C4-2B (cell line): ENCODE data around the gene RAB15.

Experiments used
- H3K27ac ChIP-seq: fragments of 450-650 bp; 2 replicates; pipeline ENCODE4 v1.5.1; 2017
- CTCF ChIP-seq: fragments of 450-650 bp; conservative IDR thresholded peaks from 2 replicates; pipeline ENCODE4 v1.5.1; 2017; ENCODE audit warnings: mild to moderate bottlenecking
- ZFX ChIP-seq: fragments of 450-650 bp; IDR thresholded peaks from 2 replicates; pipeline ENCODE4 v1.6.1; 2017

RAB15 gene

GRCh38 chr14:64990939-64991338 is 18.8 kb upstream of the RAB15 start:
- no peak overlapping the region for H3K27ac ChIP-seq
- TF ChIP-seq CTCF: no peak
- no peak for TF ChIP-seq ZFX

GRCh38 chr14:64990296-64990695 is 18.2 kb upstream of the RAB15 start:
- TF ChIP-seq CTCF (no peak), ZFX (no peak)
- no peak overlapping the region for H3K27ac ChIP-seq

GRCh38 chr14:64987438-64987767 is 15.3 kb upstream of the RAB15 start:
- TF ChIP-seq ZFX (no peak), CTCF (no peak)
- peak overlapping the region; percentile 95 for H3K27ac ChIP-seq

GRCh38 chr14:64986648-64987437 is 14.7 kb upstream of the RAB15 start, which contains the start of gene FNTB:
TSS of gene FNTB (plus strand) at chr14:64986895. CDS start at chr14:64986954, 59 bp downstream.
- TF ChIP-seq CTCF (peak; percentile 87), ZFX (no peak)
- H3K27ac ChIP-seq: peak within 1 kb of the TSS; percentile 95

- no peak overlapping the region for H3K27ac ChIP-seq
Measured at GRCh38 chr14:64983439-64984310, 11.5 kb upstream of the RAB15 start.

GRCh38 chr14:64979336-64980074 is 7.4 kb upstream of the RAB15 start:
- H3K27ac ChIP-seq: no peak overlapping the region
- TF ChIP-seq ZFX (no peak), CTCF (no peak)

More at GRCh38 chr14:64983439-64984310, 11.5 kb upstream of the RAB15 start:
- TF ChIP-seq CTCF (peak; percentile 89), ZFX (no peak)
